HepG2 (cell line): Measurements from ENCODE around the gene SINHCAF. TPM values are rescaled to one million over a fixed set of nuclear protein-coding genes. Genes with fewer than 3 reads are reported as not detected.

Source experiments
- FIP1L1 ChIP-seq: fragments of 200-400 bp; formaldehyde crosslinking; IDR thresholded peaks from 2 replicates; pipeline ENCODE4 v1.6.1; 2018; ENCODE audit warnings: low read depth, mild to moderate bottlenecking, low read length, moderate library complexity, borderline replicate concordance; ENCODE audit not compliant: insufficient read depth
- IKZF1 ChIP-seq: fragments of 450-650 bp; IDR thresholded peaks from 2 replicates; pipeline ENCODE4 v1.7.1; 2016
- MTA1 ChIP-seq: sonication (generic); formaldehyde crosslinking; IDR thresholded peaks from 2 replicates; pipeline ENCODE4 v1.4.0; 2020; ENCODE audit warnings: missing genetic modification reagents, mild to moderate bottlenecking, borderline replicate concordance
- NKX3-1 ChIP-seq: sonication (generic); formaldehyde crosslinking; IDR thresholded peaks from 2 replicates; pipeline ENCODE4 v1.5.0; 2020; ENCODE audit warnings: missing genetic modification reagents
- PHB2 ChIP-seq: fragments of 450-650 bp; IDR thresholded peaks from 2 replicates; pipeline ENCODE4 v1.6.1; 2018; ENCODE audit not compliant: partially characterized antibody
- SATB2 ChIP-seq: sonication (generic); formaldehyde crosslinking; IDR thresholded peaks from 2 replicates; pipeline ENCODE4 v1.5.0; 2020; ENCODE audit warnings: missing genetic modification reagents
- SMYD3 ChIP-seq: sonication (generic); formaldehyde crosslinking; IDR thresholded peaks from 2 replicates; pipeline ENCODE4 v1.8.1; 2023; ENCODE audit warnings: mild to moderate bottlenecking, missing genetic modification reagents
- TAF15 ChIP-seq: fragments of 200-400 bp; formaldehyde crosslinking; IDR thresholded peaks from one replicate; pipeline ENCODE4 v1.6.1; 2018; ENCODE audit warnings: mild to moderate bottlenecking, low read depth, low read length; ENCODE audit not compliant: poor library complexity, severe bottlenecking
- TBP ChIP-seq: sonication (generic); formaldehyde crosslinking; IDR thresholded peaks from 2 replicates; pipeline ENCODE4 v1.5.0; 2020; ENCODE audit warnings: missing genetic modification reagents
- TEAD3 ChIP-seq: optimal IDR thresholded peaks from 2 replicates; pipeline ENCODE3; 2016; ENCODE audit warnings: borderline replicate concordance
- ZBTB44 ChIP-seq: sonication (generic); formaldehyde crosslinking; IDR thresholded peaks from 2 replicates; pipeline ENCODE4 v1.4.0; 2020; ENCODE audit warnings: missing genetic modification reagents
- ZMAT3 ChIP-seq: sonication (generic); formaldehyde crosslinking; conservative IDR thresholded peaks from 2 replicates; pipeline ENCODE4 v1.7.0; 2021; ENCODE audit warnings: missing genetic modification reagents
- ZNF30 ChIP-seq: sonication (generic); formaldehyde crosslinking; IDR thresholded peaks from 2 replicates; pipeline ENCODE4 v1.5.0; 2020; ENCODE audit warnings: mild to moderate bottlenecking, missing genetic modification reagents
- ZNF441 ChIP-seq: sonication (generic); formaldehyde crosslinking; IDR thresholded peaks from 2 replicates; pipeline ENCODE4 v1.7.0; 2021; ENCODE audit warnings: missing genetic modification reagents, borderline replicate concordance
- ZNF460 ChIP-seq: sonication (generic); formaldehyde crosslinking; IDR thresholded peaks from 2 replicates; pipeline ENCODE4 v1.5.1; 2020; ENCODE audit warnings: missing genetic modification reagents, mild to moderate bottlenecking, borderline replicate concordance
- ZNF777 ChIP-seq: sonication (generic); formaldehyde crosslinking; IDR thresholded peaks from 2 replicates; pipeline ENCODE4 v1.4.0; 2020; ENCODE audit warnings: missing genetic modification reagents
- ZSCAN22 ChIP-seq: sonication (generic); formaldehyde crosslinking; IDR thresholded peaks from 2 replicates; pipeline ENCODE4 v1.4.0; 2020; ENCODE audit warnings: mild to moderate bottlenecking, missing genetic modification reagents
- polyA plus RNA-seq, 8 experiments: library from polyadenylated mRNA; depleted of rRNA in 3 of 8; stranded (reverse) in 7 of 8; unstranded in 1 of 8; fragments of >200 nt; fragmentation: Illumina TruSeq in 4 of 8; extraction: Trizol in 4 of 8; gene quantifications; 2 replicates each; pipeline versions ENCODE4 v1.2.1 to v1.2.3, GENCODE V29; 2011 to 2016; ENCODE audit warnings: low read depth in 4 of 8, missing spikeins in 1 of 8, mixed read lengths in 1 of 8; ENCODE audit not compliant: insufficient read depth in 1 of 8
- total RNA-seq, 5 experiments: library from RNA; depleted of rRNA; stranded (reverse); fragments of >200 nt; fragmentation: Illumina TruSeq; extraction: Trizol; gene quantifications; 2 replicates each; pipeline ENCODE4 v1.2.3, GENCODE V29; 2016; ENCODE audit warnings: low read depth in 1 of 5
- TF ChIP-seq, protein P1 (sequence below): sonication (generic); formaldehyde crosslinking; IDR thresholded peaks from 2 replicates; pipeline ENCODE4 v1.4.0; 2020; ENCODE audit warnings: mild to moderate bottlenecking, missing genetic modification reagents
- TF ChIP-seq, protein P2 (sequence below): sonication (generic); formaldehyde crosslinking; IDR thresholded peaks from 2 replicates; pipeline ENCODE4 v1.5.1; 2020; ENCODE audit warnings: missing genetic modification reagents, mild to moderate bottlenecking, borderline replicate concordance
- TF ChIP-seq, protein P3 (sequence below): sonication (generic); formaldehyde crosslinking; IDR thresholded peaks from 2 replicates; pipeline ENCODE4 v1.5.0; 2020; ENCODE audit warnings: mild to moderate bottlenecking, low read depth, missing genetic modification reagents, borderline replicate concordance

Gene SINHCAF
- total and polyA plus RNA-seq, 2 of the 13 experiments (the other 11 are each of a cell fraction or from before 2014, with no cell fraction given): 54.6 to 97.8 TPM

DNA sequence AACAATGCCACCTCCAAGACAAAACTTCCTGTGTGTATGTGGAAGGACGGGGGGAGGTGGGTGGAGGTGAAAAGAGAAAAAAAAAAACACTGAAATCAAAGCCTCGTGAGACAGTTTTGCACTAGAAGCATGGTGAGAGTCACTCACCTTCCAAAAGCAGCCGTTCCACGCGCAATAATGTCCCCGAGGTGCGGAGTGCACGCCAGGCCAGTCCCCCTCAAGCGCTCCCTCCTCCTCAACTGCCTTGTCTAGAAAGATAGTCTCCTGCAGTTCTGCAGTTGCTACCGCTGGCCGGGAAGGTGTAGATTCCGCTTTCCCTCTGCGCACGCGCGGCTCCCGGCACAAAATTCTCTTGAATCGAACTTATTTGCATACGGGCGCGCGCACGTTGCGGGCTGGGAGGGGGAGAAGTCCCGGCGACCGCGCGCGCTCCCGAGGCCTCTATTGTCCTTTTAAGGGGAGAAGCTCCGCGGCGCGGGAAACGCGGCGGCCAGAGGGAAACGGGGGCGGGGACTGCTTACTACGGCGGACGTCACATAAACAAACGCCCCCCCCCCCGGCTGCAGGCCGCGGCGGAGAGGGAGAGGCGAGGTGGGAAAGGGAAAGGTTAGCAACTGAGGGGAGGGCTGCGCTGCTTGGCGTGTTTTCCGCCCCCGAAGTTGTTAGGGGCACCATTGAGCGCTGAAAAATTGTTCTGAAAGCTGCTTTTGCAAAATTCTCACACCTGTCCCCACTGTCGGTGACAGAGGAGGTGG is at the start of gene SINHCAF (continued):
- TF ChIP-seq TEAD3 (CRISPR knock-in tag) (peak; percentile 8), ZNF777 (CRISPR knock-in tag) (no peak), ZBTB44 (no peak), TAF15 (peak; percentile 83), ZNF460 (CRISPR knock-in tag) (no peak), FIP1L1 (no peak), PHB2 (no peak), SATB2 (CRISPR knock-in tag) (no peak), IKZF1 (no peak), NKX3-1 (CRISPR knock-in tag) (no peak), ZSCAN22 (CRISPR knock-in tag) (no peak), ZNF30 (CRISPR knock-in tag) (no peak), TBP (CRISPR knock-in tag) (no peak; the same call in 1 of the 2 replicates), MTA1 (no peak), SMYD3 (CRISPR knock-in tag) (no peak), ZMAT3 (CRISPR knock-in tag) (no peak), ZNF441 (CRISPR knock-in tag) (peak; percentile 52; the same call in 1 of the 2 replicates)
- TF ChIP-seq, protein P1, sequence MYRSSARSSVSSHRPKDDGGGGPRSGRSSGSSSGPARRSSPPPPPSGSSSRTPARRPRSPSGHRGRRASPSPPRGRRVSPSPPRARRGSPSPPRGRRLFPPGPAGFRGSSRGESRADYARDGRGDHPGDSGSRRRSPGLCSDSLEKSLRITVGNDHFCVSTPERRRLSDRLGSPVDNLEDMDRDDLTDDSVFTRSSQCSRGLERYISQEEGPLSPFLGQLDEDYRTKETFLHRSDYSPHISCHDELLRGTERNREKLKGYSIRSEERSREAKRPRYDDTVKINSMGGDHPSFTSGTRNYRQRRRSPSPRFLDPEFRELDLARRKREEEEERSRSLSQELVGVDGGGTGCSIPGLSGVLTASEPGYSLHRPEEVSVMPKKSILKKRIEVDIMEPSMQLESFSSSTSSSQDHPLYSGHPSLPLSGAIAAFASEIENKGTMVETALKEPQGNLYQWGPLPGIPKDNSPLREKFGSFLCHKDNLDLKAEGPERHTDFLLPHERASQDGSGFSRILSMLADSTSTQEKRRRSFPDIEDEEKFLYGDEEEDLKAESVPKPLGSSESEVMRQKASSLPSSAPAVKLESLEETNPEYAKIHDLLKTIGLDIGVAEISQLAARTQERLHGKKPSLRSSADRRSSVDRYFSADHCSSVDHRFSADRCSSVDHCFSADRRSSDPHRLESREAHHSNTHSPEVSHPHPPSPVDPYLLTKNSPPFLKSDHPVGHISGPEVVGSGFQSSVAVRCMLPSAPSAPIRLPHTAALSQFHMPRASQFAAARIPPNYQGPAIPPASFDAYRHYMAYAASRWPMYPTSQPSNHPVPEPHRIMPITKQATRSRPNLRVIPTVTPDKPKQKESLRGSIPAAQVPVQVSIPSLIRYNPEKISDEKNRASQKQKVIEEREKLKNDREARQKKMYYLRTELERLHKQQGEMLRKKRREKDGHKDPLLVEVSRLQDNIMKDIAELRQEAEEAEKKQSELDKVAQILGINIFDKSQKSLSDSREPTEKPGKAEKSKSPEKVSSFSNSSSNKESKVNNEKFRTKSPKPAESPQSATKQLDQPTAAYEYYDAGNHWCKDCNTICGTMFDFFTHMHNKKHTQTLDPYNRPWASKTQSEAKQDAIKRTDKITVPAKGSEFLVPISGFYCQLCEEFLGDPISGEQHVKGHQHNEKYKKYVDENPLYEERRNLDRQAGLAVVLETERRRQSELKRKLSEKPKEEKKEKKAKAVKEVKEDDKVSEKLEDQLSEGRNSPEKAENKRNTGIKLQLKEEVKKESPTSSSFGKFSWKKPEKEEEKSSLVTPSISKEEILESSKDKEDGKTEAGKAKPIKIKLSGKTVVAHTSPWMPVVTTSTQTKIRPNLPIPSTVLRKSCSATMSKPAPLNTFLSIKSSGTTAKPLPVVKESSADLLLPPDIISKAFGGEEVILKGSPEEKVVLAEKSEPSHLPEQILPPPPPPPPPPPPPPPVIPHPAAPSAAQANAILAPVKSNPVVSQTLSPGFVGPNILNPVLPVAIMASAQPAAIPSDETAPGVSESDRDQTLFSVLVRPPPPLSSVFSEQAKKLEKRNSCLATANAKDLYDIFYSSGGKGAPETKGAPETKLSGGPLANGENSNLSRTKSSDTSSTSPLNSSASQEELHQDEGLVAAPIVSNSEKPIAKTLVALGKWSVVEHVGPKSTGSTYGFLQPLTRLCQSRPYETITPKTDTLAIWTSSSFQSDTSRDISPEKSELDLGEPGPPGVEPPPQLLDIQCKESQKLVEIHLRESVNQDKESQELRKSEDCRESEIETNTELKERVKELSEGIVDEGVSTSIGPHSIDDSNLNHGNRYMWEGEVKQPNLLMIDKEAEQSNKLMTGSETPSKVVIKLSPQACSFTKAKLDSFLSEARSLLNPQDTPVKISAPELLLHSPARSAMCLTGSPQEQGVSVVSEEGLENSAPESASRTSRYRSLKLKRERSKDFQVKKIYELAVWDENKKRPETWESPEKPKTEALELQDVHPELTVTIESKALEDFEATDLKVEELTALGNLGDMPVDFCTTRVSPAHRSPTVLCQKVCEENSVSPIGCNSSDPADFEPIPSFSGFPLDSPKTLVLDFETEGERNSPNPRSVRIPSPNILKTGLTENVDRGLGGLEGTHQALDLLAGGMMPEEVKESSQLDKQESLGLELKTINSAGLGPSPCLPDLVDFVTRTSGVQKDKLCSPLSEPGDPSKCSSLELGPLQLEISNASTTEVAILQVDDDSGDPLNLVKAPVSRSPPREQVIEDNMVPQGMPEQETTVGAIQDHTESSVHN (CRISPR knock-in tag): no peak
- TF ChIP-seq, protein P2, sequence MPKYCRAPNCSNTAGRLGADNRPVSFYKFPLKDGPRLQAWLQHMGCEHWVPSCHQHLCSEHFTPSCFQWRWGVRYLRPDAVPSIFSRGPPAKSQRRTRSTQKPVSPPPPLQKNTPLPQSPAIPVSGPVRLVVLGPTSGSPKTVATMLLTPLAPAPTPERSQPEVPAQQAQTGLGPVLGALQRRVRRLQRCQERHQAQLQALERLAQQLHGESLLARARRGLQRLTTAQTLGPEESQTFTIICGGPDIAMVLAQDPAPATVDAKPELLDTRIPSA: no peak; the same call in 1 of the 2 replicates
- TF ChIP-seq, protein P3, sequence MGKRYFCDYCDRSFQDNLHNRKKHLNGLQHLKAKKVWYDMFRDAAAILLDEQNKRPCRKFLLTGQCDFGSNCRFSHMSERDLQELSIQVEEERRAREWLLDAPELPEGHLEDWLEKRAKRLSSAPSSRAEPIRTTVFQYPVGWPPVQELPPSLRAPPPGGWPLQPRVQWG: no peak
